ENCODE data around the gene DCAF7. TPM values are rescaled to one million over a fixed set of nuclear protein-coding genes. Genes with fewer than 3 reads are reported as not detected.

DCAF7 gene
- total and polyA plus RNA-seq, 4 donors = 13.2 to 24.0 (median 15.0) TPM

DNA sequence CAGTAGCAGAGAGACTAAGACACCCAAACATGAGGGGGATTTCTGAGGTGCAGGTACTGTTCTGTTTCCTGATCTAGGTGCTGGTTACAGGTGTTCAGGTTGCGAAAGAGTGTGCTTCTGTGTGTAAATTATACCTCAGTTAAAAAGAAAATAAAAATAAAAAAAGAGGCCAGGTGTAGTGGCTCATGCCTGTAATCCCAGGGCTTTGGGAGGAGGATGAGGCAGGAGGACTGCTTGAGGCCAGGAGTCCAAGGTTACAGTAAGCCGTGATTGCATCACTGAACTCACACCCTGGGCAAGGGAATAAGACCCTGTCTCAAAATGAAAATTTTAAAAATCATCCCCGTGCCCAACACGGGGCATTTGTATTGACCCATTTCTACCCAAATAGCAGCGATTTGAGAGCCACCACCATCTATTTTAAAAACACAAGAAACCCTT, 3.2 kb upstream of the DCAF7 start (continued):
- TF ChIP-seq, protein P1, sequence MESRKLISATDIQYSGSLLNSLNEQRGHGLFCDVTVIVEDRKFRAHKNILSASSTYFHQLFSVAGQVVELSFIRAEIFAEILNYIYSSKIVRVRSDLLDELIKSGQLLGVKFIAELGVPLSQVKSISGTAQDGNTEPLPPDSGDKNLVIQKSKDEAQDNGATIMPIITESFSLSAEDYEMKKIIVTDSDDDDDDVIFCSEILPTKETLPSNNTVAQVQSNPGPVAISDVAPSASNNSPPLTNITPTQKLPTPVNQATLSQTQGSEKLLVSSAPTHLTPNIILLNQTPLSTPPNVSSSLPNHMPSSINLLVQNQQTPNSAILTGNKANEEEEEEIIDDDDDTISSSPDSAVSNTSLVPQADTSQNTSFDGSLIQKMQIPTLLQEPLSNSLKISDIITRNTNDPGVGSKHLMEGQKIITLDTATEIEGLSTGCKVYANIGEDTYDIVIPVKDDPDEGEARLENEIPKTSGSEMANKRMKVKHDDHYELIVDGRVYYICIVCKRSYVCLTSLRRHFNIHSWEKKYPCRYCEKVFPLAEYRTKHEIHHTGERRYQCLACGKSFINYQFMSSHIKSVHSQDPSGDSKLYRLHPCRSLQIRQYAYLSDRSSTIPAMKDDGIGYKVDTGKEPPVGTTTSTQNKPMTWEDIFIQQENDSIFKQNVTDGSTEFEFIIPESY (IDR thresholded peaks at IDR 0.05) = no peak
- no peak for TF ChIP-seq TAF1 (conservative IDR thresholded peaks at IDR 0.05)

DNA sequence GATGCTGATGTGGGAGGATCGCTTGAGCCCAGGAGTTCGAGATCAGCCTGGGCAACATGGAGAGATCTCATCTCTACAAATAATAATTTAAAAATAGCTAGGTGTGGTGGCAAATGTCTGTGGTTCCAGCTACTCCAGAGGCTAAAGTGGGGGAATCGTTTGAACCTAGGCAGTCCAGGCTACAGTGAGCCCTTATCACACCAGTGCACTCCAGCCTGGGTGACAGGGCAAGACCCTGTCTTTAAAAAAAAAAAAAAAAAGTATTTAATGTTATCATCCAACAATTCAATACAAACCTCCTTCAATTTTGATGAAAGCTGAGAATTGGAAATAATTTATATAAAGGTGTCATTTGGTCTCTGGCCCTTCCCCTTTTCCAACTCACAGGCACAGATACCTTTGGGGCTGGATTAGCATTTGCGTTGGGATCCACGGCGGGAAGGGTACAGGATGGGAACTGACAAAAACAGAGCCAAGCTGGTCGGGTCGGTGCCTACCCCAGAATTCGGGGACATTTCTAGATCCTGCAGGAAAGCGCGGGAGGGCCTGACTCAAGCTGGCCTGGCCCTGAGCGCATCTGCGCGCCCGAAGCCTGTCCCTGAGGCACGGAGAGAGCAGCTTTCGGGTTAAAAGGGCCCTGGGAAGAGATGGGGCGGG, 860 bp upstream of the DCAF7 start:
- peak overlapping the region; percentile 44 to 74 (median 55) for H3K4me3 ChIP-seq (ENCODE audit: low read depth in 1 of 3, low read length in 3 of 3)
- no peaks in the 10 kb centered on the region for H3K27me3 ChIP-seq (ENCODE audit: control insufficient read depth in 4 of 4, insufficient read depth in 4 of 4, low read length in 3 of 4)
- H3K4me1 ChIP-seq (ENCODE audit: control insufficient read depth in 4 of 4, insufficient read depth in 4 of 4, low read length in 3 of 4) = peaks cover 5 to 27% (median 17%) of the 10 kb centered on the region in 4 donors
- peak overlapping the region; percentile 57 to 81 for H3K9ac ChIP-seq (ENCODE audit: low read depth in 1 of 2, low read length in 2 of 2)
- no peaks in the 10 kb centered on the region for H3K36me3 ChIP-seq (ENCODE audit: control insufficient read depth in 4 of 4, insufficient read depth in 3 of 4, low read depth in 1 of 4, low read length in 3 of 4)
- no peak for DNase-seq (ENCODE audit: low spot score)
- H3K9me3 ChIP-seq (ENCODE audit: control insufficient read depth in 4 of 4, low read length in 3 of 4) = no peaks in the 10 kb centered on the region
- TF ChIP-seq HNF4A (conservative IDR thresholded peaks at IDR 0.05) (no peak), YY1 (IDR thresholded peaks at IDR 0.05) (no peak), RXRA (IDR thresholded peaks at IDR 0.05) (no peak), NR2F2 (IDR thresholded peaks at IDR 0.05) (no peak), GABPA (IDR thresholded peaks at IDR 0.05 in 1 of 2, conservative IDR thresholded peaks at IDR 0.05 in 1 of 2) (no peak), TAF1 (conservative IDR thresholded peaks at IDR 0.05) (no peak), RAD21 (IDR thresholded peaks at IDR 0.05) (no peak), FOXA2 (IDR thresholded peaks at IDR 0.05) (no peak), HNF4G (IDR thresholded peaks at IDR 0.05) (no peak), SP1 (IDR thresholded peaks at IDR 0.05) (no peak), EGR1 (IDR thresholded peaks at IDR 0.05; ENCODE audit: low read depth in 2 of 2) (no peak), JUND (IDR thresholded peaks at IDR 0.05) (no peak), FOXA1 (IDR thresholded peaks at IDR 0.05) (no peak)
- TF ChIP-seq, protein P2, sequence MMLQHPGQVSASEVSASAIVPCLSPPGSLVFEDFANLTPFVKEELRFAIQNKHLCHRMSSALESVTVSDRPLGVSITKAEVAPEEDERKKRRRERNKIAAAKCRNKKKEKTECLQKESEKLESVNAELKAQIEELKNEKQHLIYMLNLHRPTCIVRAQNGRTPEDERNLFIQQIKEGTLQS (IDR thresholded peaks at IDR 0.05) = no peak
- TF ChIP-seq, protein P3, sequence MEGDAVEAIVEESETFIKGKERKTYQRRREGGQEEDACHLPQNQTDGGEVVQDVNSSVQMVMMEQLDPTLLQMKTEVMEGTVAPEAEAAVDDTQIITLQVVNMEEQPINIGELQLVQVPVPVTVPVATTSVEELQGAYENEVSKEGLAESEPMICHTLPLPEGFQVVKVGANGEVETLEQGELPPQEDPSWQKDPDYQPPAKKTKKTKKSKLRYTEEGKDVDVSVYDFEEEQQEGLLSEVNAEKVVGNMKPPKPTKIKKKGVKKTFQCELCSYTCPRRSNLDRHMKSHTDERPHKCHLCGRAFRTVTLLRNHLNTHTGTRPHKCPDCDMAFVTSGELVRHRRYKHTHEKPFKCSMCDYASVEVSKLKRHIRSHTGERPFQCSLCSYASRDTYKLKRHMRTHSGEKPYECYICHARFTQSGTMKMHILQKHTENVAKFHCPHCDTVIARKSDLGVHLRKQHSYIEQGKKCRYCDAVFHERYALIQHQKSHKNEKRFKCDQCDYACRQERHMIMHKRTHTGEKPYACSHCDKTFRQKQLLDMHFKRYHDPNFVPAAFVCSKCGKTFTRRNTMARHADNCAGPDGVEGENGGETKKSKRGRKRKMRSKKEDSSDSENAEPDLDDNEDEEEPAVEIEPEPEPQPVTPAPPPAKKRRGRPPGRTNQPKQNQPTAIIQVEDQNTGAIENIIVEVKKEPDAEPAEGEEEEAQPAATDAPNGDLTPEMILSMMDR (IDR thresholded peaks at IDR 0.05; ENCODE audit: low read depth, low read length, missing input control) = no peak
- TF ChIP-seq, protein P1 (IDR thresholded peaks at IDR 0.05) = no peak
- TF ChIP-seq, protein P4, sequence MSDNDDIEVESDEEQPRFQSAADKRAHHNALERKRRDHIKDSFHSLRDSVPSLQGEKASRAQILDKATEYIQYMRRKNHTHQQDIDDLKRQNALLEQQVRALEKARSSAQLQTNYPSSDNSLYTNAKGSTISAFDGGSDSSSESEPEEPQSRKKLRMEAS (IDR thresholded peaks at IDR 0.05) = no peak
- TF ChIP-seq, protein P5, sequence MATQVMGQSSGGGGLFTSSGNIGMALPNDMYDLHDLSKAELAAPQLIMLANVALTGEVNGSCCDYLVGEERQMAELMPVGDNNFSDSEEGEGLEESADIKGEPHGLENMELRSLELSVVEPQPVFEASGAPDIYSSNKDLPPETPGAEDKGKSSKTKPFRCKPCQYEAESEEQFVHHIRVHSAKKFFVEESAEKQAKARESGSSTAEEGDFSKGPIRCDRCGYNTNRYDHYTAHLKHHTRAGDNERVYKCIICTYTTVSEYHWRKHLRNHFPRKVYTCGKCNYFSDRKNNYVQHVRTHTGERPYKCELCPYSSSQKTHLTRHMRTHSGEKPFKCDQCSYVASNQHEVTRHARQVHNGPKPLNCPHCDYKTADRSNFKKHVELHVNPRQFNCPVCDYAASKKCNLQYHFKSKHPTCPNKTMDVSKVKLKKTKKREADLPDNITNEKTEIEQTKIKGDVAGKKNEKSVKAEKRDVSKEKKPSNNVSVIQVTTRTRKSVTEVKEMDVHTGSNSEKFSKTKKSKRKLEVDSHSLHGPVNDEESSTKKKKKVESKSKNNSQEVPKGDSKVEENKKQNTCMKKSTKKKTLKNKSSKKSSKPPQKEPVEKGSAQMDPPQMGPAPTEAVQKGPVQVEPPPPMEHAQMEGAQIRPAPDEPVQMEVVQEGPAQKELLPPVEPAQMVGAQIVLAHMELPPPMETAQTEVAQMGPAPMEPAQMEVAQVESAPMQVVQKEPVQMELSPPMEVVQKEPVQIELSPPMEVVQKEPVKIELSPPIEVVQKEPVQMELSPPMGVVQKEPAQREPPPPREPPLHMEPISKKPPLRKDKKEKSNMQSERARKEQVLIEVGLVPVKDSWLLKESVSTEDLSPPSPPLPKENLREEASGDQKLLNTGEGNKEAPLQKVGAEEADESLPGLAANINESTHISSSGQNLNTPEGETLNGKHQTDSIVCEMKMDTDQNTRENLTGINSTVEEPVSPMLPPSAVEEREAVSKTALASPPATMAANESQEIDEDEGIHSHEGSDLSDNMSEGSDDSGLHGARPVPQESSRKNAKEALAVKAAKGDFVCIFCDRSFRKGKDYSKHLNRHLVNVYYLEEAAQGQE (IDR thresholded peaks at IDR 0.05) = no peak
- WGBS = 18% methylated on average over 18 of the region's 18 CpGs
- peak overlapping the region; percentile 73 to 80 for H3K27ac ChIP-seq (ENCODE audit: low read depth in 1 of 2, low read length in 2 of 2)
